ENCODE measurements around the gene PHYHD1. TPM values are rescaled to one million over a fixed set of nuclear protein-coding genes. Genes with fewer than 3 reads are reported as not detected.

Gene PHYHD1
- total and polyA plus RNA-seq, 2 of the 13 experiments (the other 11 are each of a cell fraction or from before 2014, with no cell fraction given): 10.6 to 25.3 TPM

- TF ChIP-seq SPEN (CRISPR knock-in tag; IDR thresholded peaks at IDR 0.05; ENCODE audit: low read depth): 0 out of 2 replicates have a peak, but pooled peaks have one; percentile 28
- 0 out of 2 replicates have a peak, but pooled peaks have one; percentile 22 for TF ChIP-seq TFDP2 (CRISPR knock-in tag; IDR thresholded peaks at IDR 0.05)
- no peak for TF ChIP-seq HDAC1 (CRISPR knock-in tag; IDR thresholded peaks at IDR 0.05)
- no peak for TF ChIP-seq ZBTB3 (CRISPR knock-in tag; IDR thresholded peaks at IDR 0.05; ENCODE audit: borderline replicate concordance, low read depth)
- peak; percentile 58; the same call in 1 of the 2 replicates for TF ChIP-seq TAF1 (CRISPR knock-in tag; IDR thresholded peaks at IDR 0.05)
- TF ChIP-seq CTCF (CRISPR knock-in tag; IDR thresholded peaks at IDR 0.05): 0 out of 2 replicates have a peak, but pooled peaks have one; percentile 8
- peak; percentile 46; the same call in 1 of the 2 replicates for TF ChIP-seq ZNF800 (CRISPR knock-in tag; IDR thresholded peaks at IDR 0.05)
- no peak for TF ChIP-seq LCORL (IDR thresholded peaks at IDR 0.05)
- 0 out of 2 replicates have a peak, but pooled peaks have one; percentile 17 for TF ChIP-seq LCORL (CRISPR knock-in tag; IDR thresholded peaks at IDR 0.05)
- TF ChIP-seq PRMT3 (CRISPR knock-in tag; IDR thresholded peaks at IDR 0.05; ENCODE audit: borderline replicate concordance, low read depth): no peak
- TF ChIP-seq ZBTB37 (CRISPR knock-in tag; IDR thresholded peaks at IDR 0.05): 0 out of 2 replicates have a peak, but pooled peaks have one; percentile 16
- TF ChIP-seq TOE1 (CRISPR knock-in tag; IDR thresholded peaks at IDR 0.05): no peak
- TF ChIP-seq RAD21 (CRISPR knock-in tag; IDR thresholded peaks at IDR 0.05): 0 out of 2 replicates have a peak, but pooled peaks have one; percentile 15
- TF ChIP-seq JARID2 (CRISPR knock-in tag; IDR thresholded peaks at IDR 0.05; ENCODE audit: insufficient replicate concordance): no peak
- TF ChIP-seq ZBTB7B (CRISPR knock-in tag; IDR thresholded peaks at IDR 0.05): peak; percentile 80
- TF ChIP-seq FOXK1 (CRISPR knock-in tag; IDR thresholded peaks at IDR 0.05; ENCODE audit: borderline replicate concordance, low read depth): peak; percentile 41; the same call in 1 of the 2 replicates
- no peak for TF ChIP-seq ZNF878 (CRISPR knock-in tag; IDR thresholded peaks at IDR 0.05)
- peak; percentile 46 for TF ChIP-seq UBTF (CRISPR knock-in tag; IDR thresholded peaks at IDR 0.05)
- peak; percentile 78 for TF ChIP-seq ZNF543 (CRISPR knock-in tag; IDR thresholded peaks at IDR 0.05)
- TF ChIP-seq ZFP36L1 (CRISPR knock-in tag; IDR thresholded peaks at IDR 0.05): peak; percentile 61; the same call in 1 of the 2 replicates
Observed at GRCh38 chr9:128921881-128922763, 1.3 kb downstream of the PHYHD1 start (continued).
